GM12801 (cell line): Measurements from ENCODE around the gene MICAL3.

ENCODE experiments used
- TF ChIP-seq, protein P1 (sequence below): IDR thresholded peaks from one replicate; pipeline ENCODE4 v1.5.1; 2011; ENCODE audit warnings: control low read depth; ENCODE audit not compliant: insufficient read length; ENCODE audit errors: extremely low read depth

Gene MICAL3

DNA sequence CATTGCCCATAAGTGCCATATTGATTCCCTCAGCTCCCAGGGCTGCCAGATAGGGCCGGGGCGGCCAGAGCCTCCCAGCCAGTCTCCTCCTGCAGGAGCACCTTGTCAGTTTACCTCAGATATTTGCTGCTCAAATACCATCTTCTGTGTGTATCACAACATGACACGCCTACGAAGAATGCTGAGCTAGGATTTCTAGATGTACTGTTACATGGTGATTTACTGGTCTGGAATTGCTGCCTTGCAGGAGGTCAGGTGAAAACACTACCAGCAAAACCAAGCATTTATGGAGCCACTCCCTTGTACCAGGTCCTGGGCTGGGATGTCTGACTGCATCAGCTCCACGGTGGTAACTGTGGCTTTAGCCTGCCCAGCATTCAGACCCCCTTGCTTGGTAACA is 11.8 kb downstream of the MICAL3 start:
- TF ChIP-seq, protein P1, sequence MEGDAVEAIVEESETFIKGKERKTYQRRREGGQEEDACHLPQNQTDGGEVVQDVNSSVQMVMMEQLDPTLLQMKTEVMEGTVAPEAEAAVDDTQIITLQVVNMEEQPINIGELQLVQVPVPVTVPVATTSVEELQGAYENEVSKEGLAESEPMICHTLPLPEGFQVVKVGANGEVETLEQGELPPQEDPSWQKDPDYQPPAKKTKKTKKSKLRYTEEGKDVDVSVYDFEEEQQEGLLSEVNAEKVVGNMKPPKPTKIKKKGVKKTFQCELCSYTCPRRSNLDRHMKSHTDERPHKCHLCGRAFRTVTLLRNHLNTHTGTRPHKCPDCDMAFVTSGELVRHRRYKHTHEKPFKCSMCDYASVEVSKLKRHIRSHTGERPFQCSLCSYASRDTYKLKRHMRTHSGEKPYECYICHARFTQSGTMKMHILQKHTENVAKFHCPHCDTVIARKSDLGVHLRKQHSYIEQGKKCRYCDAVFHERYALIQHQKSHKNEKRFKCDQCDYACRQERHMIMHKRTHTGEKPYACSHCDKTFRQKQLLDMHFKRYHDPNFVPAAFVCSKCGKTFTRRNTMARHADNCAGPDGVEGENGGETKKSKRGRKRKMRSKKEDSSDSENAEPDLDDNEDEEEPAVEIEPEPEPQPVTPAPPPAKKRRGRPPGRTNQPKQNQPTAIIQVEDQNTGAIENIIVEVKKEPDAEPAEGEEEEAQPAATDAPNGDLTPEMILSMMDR: no peak

DNA sequence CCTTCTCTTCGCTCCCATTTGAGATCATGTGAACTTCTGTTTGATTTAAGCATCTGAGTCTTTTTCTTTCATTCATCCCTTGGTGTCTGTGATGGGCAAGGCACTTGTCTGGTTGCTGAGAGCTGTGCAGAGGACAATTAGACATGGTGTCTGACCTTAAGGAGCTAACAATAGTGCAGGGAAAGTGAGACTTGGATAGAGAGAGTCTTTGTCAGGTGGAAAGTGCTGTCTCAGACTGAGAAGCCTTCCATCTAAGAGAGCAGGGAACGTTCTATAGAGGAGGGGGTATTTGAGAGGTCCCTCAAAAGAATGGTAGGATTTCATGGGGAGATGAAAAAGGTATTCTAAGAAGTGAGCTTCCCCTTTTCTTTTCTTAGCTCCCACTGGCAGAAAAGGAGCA is 14.1 kb downstream of the MICAL3 start:
- TF ChIP-seq, protein P1: no peak

DNA sequence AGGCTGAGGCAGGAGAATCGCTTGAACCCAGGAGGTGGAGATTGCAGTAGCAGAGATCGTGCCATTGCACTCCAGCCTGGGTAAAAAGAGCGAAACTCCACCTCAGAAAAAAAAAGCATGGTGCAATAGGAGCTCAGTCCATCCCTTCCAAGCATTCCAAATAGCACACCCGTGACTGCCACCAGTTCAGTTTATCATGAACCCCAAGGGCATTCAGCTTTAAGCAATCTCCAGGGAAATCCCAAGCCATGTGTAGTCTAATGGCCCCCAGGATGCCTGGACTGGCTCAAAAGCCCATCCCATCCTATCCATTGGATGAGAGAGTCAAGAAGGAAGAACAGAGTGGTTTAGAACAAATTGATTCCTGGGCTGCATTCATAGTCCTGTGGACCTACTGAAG is 16.2 kb downstream of the MICAL3 start:
- TF ChIP-seq, protein P1: no peak

DNA sequence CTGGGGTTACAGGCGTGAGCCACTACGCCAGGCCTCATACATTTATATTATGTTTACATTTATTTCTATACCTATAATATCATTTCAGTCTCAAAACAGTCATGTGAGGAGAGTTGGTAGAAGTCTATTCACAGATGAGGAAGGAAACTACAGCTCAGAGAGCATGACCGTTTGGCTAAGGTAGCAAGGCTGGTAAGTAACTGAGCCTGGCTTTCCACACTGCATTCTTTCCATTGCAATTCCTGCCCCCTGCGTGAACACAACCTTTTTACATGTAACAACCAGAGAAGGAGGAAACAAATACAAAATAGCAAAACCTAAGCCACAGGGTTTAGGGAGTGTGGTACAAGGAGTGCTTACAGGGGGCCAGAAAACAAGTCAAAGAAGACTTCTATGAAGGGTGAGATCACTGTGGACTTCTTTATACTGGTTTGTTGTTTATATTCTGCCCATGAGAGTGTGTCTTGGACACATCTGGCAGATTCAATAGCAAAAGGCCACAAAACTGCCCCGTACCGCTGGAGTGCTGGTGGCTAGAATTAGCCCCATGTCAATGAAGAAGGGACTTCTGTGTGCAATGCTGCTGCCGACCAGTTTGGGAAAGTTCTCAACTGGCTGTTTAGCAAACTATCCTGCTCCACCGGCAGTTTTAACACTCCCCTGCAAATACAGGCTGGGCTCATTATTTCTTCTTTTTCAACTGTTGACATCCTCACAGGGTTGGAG is 19.0 kb downstream of the MICAL3 start:
- TF ChIP-seq, protein P1: no peak

DNA sequence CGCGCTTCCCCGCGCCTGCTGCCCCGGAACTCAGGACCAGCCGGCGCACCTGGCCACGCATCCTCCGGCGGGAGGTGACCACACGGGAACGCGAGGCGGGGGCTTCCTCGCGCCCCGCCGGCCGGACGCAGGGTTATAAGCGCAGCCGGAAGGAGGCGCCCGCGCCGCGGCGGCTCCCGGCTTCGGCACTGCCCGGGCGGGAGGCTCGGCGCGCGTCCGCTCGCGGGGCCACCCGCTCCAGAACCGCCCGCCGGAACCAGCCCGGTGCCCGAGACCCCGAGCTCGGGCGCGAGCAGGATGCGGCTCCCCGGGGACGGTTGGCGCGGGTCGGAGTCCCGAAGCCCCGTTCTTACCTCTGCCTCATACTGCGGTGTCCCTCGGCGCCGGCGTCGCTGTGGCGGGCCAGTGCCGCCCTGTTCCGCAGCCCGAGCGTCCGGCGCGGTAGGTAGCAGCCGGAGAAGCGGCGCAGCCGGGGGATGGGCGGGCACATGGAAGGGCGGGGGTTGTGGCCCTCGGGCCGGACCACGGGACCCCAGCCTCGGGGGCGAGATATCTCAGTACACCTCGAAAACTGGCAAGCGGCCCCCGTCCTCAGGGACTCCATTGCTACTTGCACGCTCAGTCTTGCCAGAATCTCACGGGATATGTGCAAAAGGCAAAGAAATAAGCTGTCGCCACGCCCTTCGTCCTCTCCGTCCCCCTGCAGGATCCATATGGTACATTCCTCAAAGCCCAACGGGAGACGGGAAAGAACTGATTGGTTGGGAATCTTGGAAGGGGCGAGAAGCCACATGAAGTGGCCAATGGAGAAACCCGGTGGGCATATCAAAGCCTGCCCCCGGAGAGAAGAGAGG is 23.1 kb downstream of the MICAL3 start:
- TF ChIP-seq, protein P1: no peak

DNA sequence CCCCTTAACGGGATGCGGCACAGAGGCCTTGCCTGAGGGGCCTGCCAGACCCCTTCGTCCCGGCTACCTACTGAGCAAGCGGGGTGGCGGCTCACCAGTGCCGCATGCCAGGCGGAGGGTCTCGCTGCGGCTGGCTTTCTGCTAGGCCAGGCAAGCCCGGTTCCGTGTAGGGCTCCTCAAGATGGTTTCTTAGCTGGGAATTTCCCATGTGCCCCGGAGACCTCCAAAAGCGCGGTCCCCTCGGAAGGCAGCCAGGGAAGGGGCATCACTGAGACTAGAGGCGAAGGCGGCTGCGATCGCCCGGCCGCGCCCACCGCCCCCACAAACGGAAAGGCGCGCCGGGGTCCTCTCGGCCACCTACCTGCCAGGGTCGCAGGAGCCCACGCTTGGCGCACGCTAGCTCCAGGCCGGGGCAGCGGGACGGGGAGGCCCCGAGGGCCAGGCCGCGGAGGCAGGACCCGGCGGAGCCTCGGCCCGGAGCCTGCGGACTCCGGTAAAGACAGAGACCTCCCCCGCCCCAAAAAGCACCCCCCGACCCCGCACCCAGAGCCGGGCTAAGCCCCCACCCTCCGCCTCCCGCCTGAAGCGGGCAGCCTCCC is 23.8 kb downstream of the MICAL3 start:
- TF ChIP-seq, protein P1: no peak

DNA sequence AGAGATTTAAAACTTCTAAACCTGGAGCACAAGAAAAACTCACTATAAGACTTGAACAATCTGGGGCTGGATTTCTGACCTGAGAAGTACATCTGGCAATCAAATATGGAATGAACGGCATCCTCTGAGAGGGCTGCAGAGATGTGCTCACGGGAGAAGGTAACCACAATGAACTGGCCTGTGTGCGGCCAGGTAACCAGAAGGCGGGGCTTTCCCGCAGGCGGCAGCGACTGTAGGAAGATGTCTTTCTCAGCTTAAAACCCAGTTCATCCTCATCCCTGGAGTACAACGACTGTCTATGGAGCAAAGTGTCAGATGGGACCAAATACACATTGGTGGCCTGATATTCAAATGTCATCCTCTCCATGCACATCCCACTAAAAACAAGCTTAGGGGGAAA is 24.5 kb downstream of the MICAL3 start:
- TF ChIP-seq, protein P1: no peak
